IPS-18a (cell line): ENCODE measurements around the gene ZP4.

Experiments used
- H3K27ac ChIP-seq: one replicate; pipeline ENCODE4 v1.5.1; 2013; ENCODE audit warnings: low read length
- H3K27me3 ChIP-seq: one replicate; pipeline ENCODE4 v1.6.1; 2013; ENCODE audit warnings: mild to moderate bottlenecking, low read length; ENCODE audit not compliant: control insufficient read depth, insufficient read depth
- H3K36me3 ChIP-seq: one replicate; pipeline ENCODE4 v1.6.1; 2013; ENCODE audit warnings: low read depth, low read length; ENCODE audit not compliant: control insufficient read depth
- H3K4me1 ChIP-seq: one replicate; pipeline ENCODE4 v1.6.1; 2013; ENCODE audit warnings: low read depth, low read length; ENCODE audit not compliant: control insufficient read depth
- H3K4me3 ChIP-seq: one replicate; pipeline ENCODE4 v1.5.1; 2013; ENCODE audit warnings: low read length
- H3K9ac ChIP-seq: one replicate; pipeline ENCODE4 v1.6.1; 2013; ENCODE audit warnings: mild to moderate bottlenecking, low read length, moderate library complexity
- H3K9me3 ChIP-seq: one replicate; pipeline ENCODE4 v1.6.1; 2013; ENCODE audit warnings: low read depth, low read length; ENCODE audit not compliant: control insufficient read depth

The ZP4 gene, protein sequence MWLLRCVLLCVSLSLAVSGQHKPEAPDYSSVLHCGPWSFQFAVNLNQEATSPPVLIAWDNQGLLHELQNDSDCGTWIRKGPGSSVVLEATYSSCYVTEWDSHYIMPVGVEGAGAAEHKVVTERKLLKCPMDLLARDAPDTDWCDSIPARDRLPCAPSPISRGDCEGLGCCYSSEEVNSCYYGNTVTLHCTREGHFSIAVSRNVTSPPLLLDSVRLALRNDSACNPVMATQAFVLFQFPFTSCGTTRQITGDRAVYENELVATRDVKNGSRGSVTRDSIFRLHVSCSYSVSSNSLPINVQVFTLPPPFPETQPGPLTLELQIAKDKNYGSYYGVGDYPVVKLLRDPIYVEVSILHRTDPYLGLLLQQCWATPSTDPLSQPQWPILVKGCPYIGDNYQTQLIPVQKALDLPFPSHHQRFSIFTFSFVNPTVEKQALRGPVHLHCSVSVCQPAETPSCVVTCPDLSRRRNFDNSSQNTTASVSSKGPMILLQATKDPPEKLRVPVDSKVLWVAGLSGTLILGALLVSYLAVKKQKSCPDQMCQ

DNA sequence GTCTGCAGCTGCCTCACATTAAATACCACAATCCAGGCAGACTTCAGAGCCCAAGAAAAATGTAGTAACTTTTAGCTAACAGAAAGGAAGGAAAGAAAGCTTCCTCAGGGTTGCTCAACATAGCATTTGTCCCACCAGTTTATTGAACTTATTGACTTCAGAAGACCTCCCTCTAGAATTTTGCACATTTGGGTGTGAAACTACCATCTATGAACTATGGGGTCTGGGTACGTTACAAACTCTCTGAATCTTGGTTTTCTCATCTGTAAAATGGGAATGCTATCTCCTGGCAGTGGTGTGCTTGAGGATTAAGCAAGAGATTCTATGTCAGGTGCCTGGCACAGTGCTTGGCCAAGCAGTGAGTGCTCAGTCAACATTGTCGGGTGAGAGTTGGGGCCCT is at the start of gene ZP4:
Gene ZP4 (minus strand): TSS at position 101 of the 400 bp plus-strand sequence. CDS start 287 bp downstream, outside the sequence.
- H3K9me3 ChIP-seq, result no peaks in the 10 kb centered on the region
- H3K4me3 ChIP-seq, result no peak within 1 kb of the TSS
- no peak within 1 kb of the TSS for H3K27ac ChIP-seq
- no peaks in the 10 kb centered on the region for H3K27me3 ChIP-seq
- no peaks in the 10 kb centered on the region for H3K4me1 ChIP-seq
- no peaks in the 10 kb centered on the region for H3K36me3 ChIP-seq
- no peak within 1 kb of the TSS for H3K9ac ChIP-seq

DNA sequence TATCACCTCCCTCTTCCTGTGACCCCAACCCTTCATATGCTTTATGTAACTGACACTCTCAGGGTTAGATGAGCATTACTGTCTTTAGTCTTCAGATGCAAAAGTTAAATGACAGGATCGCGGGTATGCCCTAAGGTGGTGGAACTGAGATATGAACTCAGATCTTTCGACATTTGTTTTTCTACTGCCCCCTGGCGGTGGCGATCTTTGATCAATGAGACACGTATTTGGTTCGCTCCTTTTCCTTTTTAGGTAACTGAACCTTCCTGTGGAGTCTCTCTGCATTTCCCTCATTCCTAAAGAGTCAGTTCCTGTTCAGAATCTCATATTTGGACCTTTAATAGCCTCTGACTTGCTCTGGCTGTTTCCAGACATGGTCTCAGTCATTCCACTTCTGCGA is 47.8 kb upstream of the ZP4 start:
- Histone ChIP-seq H3K36me3 (no peaks in the 10 kb centered on the region), H3K4me3 (no peak overlapping the region), H3K9me3 (no peaks in the 10 kb centered on the region), H3K27ac (no peak overlapping the region), H3K9ac (no peak overlapping the region), H3K4me1 (no peaks in the 10 kb centered on the region), H3K27me3 (no peaks in the 10 kb centered on the region)

DNA sequence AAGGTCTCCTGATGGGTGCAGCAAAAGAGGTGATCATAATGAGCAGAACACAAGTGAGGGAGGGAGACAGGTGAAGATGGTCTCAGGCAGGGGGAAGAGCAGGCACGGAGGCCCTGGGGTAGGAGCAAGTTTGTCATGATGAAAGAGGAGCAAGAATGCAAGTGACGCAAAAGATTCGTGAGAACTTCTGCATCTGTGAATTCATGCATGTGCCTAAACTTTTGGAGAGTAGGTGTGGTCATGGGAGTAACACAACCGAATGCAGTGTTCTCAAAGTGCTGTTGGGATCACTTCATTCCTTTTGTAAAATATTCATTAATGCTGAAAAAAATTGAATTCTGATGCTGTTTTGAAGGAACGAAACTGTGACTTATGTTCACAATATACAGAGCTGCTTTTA is 47.3 kb upstream of the ZP4 start:
- H3K36me3 ChIP-seq, result no peaks in the 10 kb centered on the region
- no peaks in the 10 kb centered on the region for H3K27me3 ChIP-seq
- no peaks in the 10 kb centered on the region for H3K4me1 ChIP-seq
- no peak overlapping the region for H3K27ac ChIP-seq
- H3K4me3 ChIP-seq, result no peak overlapping the region
- no peak overlapping the region for H3K9ac ChIP-seq
- H3K9me3 ChIP-seq, result no peaks in the 10 kb centered on the region

DNA sequence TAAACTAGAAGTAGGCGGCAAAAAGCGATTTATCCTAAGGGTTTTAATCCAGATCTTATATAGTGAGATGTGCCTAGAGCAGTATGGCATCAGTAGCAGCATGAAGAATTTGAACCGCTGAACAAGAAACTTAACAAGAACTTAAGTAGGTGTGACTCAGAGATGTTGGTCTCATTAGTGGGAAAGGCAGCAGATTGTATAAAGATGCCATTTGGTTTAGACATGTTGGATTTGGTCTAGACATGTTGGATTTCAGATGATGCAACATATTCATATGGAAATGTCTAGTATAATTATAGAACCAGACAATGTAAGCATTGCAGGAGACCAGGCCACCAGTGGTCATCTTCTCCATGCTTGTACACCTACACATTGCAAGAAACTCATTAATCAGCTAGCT is 42.1 kb upstream of the ZP4 start:
- Histone ChIP-seq H3K27me3 (no peaks in the 10 kb centered on the region), H3K4me1 (no peaks in the 10 kb centered on the region), H3K9me3 (no peaks in the 10 kb centered on the region), H3K36me3 (no peaks in the 10 kb centered on the region), H3K9ac (no peak overlapping the region), H3K27ac (no peak overlapping the region), H3K4me3 (no peak overlapping the region)

DNA sequence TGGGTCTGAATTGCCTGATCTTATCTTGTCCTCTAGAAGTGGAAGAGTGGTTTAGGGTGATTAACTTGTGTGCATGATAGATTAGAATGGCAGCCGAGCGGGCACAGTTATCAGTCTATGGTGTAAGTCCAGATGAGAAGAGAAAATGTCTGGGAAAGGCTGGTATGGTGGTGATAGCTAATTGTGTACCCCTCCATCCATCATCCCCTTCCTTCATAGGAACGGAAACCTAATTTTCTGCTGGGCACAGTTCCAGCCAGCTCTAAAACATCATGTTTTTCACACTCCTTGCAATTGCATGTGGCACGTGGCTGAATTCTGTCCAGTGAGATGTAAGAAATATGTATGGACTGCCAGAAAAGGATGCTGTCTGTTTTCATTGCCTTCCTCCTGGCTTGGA is 40.9 kb upstream of the ZP4 start:
- Histone ChIP-seq H3K9me3 (no peaks in the 10 kb centered on the region), H3K27me3 (no peaks in the 10 kb centered on the region), H3K36me3 (no peaks in the 10 kb centered on the region), H3K27ac (no peak overlapping the region), H3K9ac (no peak overlapping the region), H3K4me3 (no peak overlapping the region), H3K4me1 (no peaks in the 10 kb centered on the region)

DNA sequence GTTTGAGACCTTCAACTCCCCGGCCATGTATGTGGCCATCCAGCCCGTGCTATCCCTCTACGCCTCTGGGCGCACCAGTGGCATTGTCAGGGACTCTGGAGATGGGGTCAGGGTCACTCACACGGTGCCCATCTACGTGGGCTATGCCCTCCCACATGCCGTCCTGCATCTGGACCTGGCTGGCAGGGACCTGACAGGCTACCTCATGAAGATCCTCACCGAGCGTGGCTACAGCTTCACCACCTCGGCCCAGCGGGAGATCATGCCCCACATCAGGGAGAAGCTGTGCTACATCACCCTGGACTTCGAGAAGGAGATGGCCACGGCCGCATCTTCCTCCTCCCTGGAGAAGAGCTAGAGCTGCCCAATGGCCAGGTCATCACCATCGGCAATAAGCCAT is 36.5 kb upstream of the ZP4 start:
- Histone ChIP-seq H3K4me3 (no peak overlapping the region), H3K9me3 (no peaks in the 10 kb centered on the region), H3K4me1 (no peaks in the 10 kb centered on the region), H3K27me3 (no peaks in the 10 kb centered on the region), H3K27ac (no peak overlapping the region), H3K9ac (no peak overlapping the region), H3K36me3 (no peaks in the 10 kb centered on the region)

DNA sequence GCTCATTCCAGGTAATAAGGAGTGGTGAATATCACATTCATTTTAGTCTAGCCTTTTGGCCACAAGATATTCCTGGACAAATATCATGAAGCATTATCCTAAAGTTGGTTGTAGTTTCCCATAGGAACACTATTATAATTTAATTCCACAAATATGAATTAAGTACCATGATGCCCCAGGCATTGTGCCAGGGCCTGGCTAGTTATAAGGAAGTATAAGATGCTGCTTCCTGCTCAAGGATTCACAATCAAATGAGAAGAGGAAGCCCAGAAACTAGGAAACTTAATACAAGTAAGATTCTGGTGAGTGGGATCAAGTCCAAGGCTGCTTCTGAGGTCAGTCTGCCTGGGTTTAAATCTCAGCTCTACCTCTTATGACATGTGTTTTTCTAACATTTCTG is 30.6 kb upstream of the ZP4 start:
- Histone ChIP-seq H3K27ac (no peak overlapping the region), H3K4me3 (no peak overlapping the region)

DNA sequence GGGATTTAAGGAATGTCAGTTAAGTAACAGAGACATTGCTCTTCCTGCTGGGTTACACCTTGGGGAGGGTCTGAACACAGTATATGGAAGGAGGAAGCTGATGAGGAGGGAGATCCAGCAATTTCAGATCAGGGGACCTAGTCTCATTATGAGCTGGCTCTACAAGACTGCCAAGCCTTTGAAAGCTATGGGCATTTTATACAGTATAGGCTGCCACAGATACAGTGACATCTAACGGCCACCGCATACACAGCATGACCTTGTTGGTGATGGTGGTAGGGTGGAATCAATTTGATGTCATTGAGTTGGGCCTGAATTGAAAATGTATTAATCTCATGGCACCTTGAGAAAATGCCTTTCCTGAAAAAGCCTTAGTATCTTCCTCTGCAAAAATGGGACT is 22.6 kb upstream of the ZP4 start:
- no peaks in the 10 kb centered on the region for H3K36me3 ChIP-seq
- no peak overlapping the region for H3K4me3 ChIP-seq
- no peak overlapping the region for H3K9ac ChIP-seq
- no peaks in the 10 kb centered on the region for H3K9me3 ChIP-seq
- no peak overlapping the region for H3K27ac ChIP-seq
- H3K27me3 ChIP-seq, result no peaks in the 10 kb centered on the region
- no peaks in the 10 kb centered on the region for H3K4me1 ChIP-seq

More for the DNA sequence above, 30.6 kb upstream of the ZP4 start:
- Histone ChIP-seq H3K9ac (no peak overlapping the region), H3K4me1 (no peaks in the 10 kb centered on the region), H3K36me3 (no peaks in the 10 kb centered on the region), H3K9me3 (no peaks in the 10 kb centered on the region), H3K27me3 (no peaks in the 10 kb centered on the region)

DNA sequence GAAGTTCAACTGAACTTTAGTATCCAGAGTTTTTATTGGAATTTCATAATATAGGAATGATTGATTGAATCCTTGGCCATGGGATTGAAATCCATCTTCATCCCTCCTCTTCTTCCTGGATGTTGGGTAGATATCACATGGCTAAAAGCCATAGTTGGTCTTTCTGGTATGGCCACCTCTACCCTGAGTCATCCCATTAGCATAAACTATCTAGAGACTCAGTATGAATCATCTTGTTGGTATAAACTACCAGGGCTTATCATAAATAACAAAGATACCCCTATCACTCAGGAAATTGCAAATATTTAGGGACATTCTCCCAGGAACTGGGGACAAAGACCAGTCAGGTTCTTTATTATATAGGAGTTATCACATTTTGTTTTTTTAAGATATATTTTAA is 21.2 kb upstream of the ZP4 start:
- no peaks in the 10 kb centered on the region for H3K4me1 ChIP-seq
- no peaks in the 10 kb centered on the region for H3K36me3 ChIP-seq
- no peak overlapping the region for H3K27ac ChIP-seq
- no peak overlapping the region for H3K9ac ChIP-seq
- H3K4me3 ChIP-seq, result no peak overlapping the region
- no peaks in the 10 kb centered on the region for H3K27me3 ChIP-seq
- H3K9me3 ChIP-seq, result no peaks in the 10 kb centered on the region

DNA sequence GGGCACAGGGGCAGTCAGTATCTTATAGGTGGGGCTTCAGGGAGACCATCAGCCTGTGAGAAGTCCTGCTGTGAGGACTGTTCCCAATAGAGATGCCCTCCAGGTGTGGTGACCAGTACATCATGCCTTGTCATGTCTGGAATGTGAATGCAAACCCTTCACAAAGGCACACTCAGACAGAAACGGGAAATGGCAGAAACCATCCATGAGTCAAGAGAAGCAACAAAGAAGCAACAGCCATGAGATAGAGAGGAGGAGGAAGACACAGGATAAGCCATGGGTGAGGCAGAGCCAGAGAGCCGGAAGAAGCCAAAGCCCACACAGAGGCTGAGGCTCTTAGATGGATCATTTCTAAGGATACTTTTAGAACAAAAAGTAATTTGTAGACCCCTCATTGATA is 20.1 kb upstream of the ZP4 start:
- Histone ChIP-seq H3K9me3 (no peaks in the 10 kb centered on the region), H3K9ac (no peak overlapping the region), H3K27ac (no peak overlapping the region), H3K4me1 (no peaks in the 10 kb centered on the region), H3K36me3 (no peaks in the 10 kb centered on the region), H3K27me3 (no peaks in the 10 kb centered on the region), H3K4me3 (no peak overlapping the region)

DNA sequence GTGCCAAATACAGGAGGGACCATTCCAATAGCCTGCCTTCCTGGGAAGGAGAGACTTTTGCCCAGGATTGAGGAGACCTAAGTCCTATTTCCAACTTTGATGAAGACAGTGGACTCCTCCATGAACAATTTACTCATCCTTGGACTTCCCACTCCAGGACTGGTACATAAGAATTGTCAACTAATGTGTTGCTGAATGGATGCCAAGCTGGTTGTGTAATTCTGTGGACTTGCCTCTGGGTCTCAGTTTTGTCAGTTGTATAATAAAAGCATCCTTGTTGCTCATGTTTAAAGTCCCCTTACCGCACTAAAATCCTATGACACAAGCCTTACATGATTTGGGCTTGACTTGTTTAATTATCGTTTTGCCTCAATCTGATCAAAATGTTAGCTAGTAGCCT is 13.2 kb upstream of the ZP4 start:
- Histone ChIP-seq H3K27ac (no peak overlapping the region), H3K27me3 (no peaks in the 10 kb centered on the region), H3K9ac (no peak overlapping the region), H3K36me3 (no peaks in the 10 kb centered on the region), H3K4me3 (no peak overlapping the region), H3K4me1 (peaks cover 7% of the 10 kb centered on the region), H3K9me3 (no peaks in the 10 kb centered on the region)
